Bronchial epithelial cell (primary cell): ENCODE measurements around the gene PPIC. TPM values are rescaled to one million over a fixed set of nuclear protein-coding genes. Genes with fewer than 3 reads are reported as not detected.

Source experiments
- DNase-seq: peaks from one replicate; pipeline ENCODE4 v3.0.0-alpha.2; 2010; ENCODE audit warnings: low read depth
- FAIRE-seq: peaks from 2 replicates; lab custom pipeline; 2011; peaks lifted over from hg19 to GRCh38; lab: Jason Lieb, UNC
- H3K27me3 ChIP-seq: 2 replicates; pipeline ENCODE4 v1.5.1; 2011; ENCODE audit warnings: low read length; ENCODE audit not compliant: control insufficient read depth, insufficient read depth
- H3K36me3 ChIP-seq: 2 replicates; pipeline ENCODE4 v1.5.1; 2011; ENCODE audit warnings: low read length; ENCODE audit not compliant: control insufficient read depth, insufficient read depth
- H3K4me3 ChIP-seq: 2 replicates; pipeline ENCODE4 v1.5.1; 2011; ENCODE audit warnings: mild to moderate bottlenecking, low read depth, low read length, control low read depth
- total RNA-seq: library from RNA; depleted of rRNA; stranded (reverse); fragments of >200 nt; gene quantifications from 2 replicates; pipeline ENCODE4 v1.2.1, GENCODE V29; 2014
- TF ChIP-seq, protein P1 (sequence below): IDR thresholded peaks from 2 replicates; pipeline ENCODE4 v1.5.1; 2011; ENCODE audit warnings: mild to moderate bottlenecking, moderate library complexity, low read length, control low read depth, inconsistent platforms; ENCODE audit not compliant: insufficient read depth, severe bottlenecking

The PPIC gene
- total RNA-seq, 1 donor from 2014 or later: 45.0 TPM

DNA sequence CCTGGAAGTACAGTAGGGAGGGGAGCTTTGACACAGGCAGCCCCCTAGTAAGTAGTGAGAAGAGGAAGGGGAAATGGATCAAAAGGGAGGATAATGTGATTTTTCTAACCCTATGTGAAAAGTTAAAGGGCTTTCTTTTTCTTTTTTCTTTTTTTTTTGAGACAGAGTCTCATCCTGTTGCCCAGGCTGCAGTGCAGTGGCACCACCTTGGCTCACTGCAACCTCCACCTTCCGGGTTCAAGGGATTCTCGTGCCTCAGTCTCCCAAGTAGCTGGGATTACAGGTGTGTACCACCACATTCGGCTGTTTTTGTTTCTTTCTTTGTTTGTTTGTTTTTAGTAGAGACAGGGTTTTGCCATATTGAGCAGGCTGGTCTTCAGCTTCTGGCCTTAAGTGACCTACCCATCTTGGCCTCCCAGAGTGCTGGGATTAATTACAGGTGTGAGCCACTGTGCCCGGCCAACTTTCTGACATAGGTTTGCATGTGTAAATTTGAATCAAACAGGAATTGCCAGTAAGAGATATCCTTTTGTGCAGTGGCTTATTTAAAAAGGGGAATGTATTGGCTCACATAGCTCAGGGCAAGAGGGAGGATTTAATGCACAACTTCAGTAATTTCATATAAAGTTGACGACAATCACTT lies 39.1 kb upstream of the PPIC start:
- no peaks in the 10 kb centered on the region for H3K36me3 ChIP-seq
- TF ChIP-seq, protein P1, sequence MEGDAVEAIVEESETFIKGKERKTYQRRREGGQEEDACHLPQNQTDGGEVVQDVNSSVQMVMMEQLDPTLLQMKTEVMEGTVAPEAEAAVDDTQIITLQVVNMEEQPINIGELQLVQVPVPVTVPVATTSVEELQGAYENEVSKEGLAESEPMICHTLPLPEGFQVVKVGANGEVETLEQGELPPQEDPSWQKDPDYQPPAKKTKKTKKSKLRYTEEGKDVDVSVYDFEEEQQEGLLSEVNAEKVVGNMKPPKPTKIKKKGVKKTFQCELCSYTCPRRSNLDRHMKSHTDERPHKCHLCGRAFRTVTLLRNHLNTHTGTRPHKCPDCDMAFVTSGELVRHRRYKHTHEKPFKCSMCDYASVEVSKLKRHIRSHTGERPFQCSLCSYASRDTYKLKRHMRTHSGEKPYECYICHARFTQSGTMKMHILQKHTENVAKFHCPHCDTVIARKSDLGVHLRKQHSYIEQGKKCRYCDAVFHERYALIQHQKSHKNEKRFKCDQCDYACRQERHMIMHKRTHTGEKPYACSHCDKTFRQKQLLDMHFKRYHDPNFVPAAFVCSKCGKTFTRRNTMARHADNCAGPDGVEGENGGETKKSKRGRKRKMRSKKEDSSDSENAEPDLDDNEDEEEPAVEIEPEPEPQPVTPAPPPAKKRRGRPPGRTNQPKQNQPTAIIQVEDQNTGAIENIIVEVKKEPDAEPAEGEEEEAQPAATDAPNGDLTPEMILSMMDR: no peak
- H3K27me3 ChIP-seq: no peaks in the 10 kb centered on the region
- DNase-seq (no peak), FAIRE-seq (no peak)
- H3K4me3 ChIP-seq: no peak overlapping the region

DNA sequence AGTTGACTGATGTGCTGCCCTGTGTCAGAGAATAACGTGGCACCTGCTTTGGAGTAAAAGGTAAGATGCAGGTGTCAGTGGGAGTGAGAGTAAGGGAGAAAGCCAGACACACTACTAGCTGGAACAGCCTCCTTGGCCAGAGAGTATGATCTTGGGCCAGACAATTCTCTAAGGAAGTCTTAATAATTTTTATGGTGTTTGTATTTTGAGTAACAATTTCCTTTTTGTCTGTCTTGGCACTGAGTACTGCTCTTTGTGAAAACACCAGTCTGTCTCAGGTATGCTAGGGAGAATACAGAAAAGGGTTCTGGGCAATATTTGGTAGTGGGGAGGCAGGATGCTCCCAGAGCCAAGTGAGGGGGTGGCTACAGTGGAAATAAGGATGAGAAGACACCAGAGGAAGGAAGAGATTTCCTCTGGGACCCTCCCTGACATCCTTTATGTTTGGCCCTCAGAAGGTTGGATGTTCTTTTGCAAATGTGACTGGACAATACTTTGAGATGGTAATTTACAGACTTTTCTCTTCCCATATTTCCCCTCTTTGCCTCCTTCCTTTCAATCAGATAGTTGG lies 31.9 kb upstream of the PPIC start:
- Histone ChIP-seq H3K36me3 (no peaks in the 10 kb centered on the region), H3K27me3 (peaks cover 3% of the 10 kb centered on the region), H3K4me3 (no peak overlapping the region)
- no peak for FAIRE-seq
- no peak for DNase-seq
- TF ChIP-seq, protein P1: no peak

- peak; percentile 71 for DNase-seq
- FAIRE-seq: no peak
- Histone ChIP-seq H3K27me3 (peaks cover 3% of the 10 kb centered on the region), H3K4me3 (no peak overlapping the region), H3K36me3 (no peaks in the 10 kb centered on the region)
- TF ChIP-seq, protein P1: no peak
These were observed 29.5 kb upstream of the PPIC start for GRCh38 chr5:123066016-123066415.

- TF ChIP-seq, protein P1: no peak
- FAIRE-seq (no peak), DNase-seq (no peak)
- H3K36me3 ChIP-seq: no peaks in the 10 kb centered on the region
- H3K4me3 ChIP-seq: no peak overlapping the region
- H3K27me3 ChIP-seq: no peaks in the 10 kb centered on the region
These were observed 22.9 kb upstream of the PPIC start for GRCh38 chr5:123059455-123059854.

- no peaks in the 10 kb centered on the region for H3K27me3 ChIP-seq
- TF ChIP-seq, protein P1: no peak
- H3K4me3 ChIP-seq: no peak overlapping the region
- DNase-seq: peak; percentile 65
- no peak for FAIRE-seq
- no peaks in the 10 kb centered on the region for H3K36me3 ChIP-seq
These were observed 14.7 kb upstream of the PPIC start for GRCh38 chr5:123051206-123051605.
